Caco-2 (cell line): ENCODE results near the gene TNNT2. TPM values are rescaled to one million over a fixed set of nuclear protein-coding genes. Genes with fewer than 3 reads are reported as not detected.
A peak's percentile ranks its signal among the peaks of the same experiment; 100 is the strongest.

Source experiments
- BruUV-seq: library from RNA; stranded (reverse); fragments of 400-500 nt; replicated peaks from 2 replicates; lab custom pipeline; 2021; lab: Mats Ljungman, UMichigan
- CTCF ChIA-PET: fragments of 300-600 bp; sonication (Branson Sonifier 250); formaldehyde crosslinking; loops from one replicate; lab custom pipeline; 2022; ENCODE audit warnings: antibody characterized with exemption; lab: Charles Lee
- POLR2A ChIA-PET: fragments of 300-600 bp; sonication (Branson Sonifier 250); formaldehyde crosslinking; loops from one replicate; lab custom pipeline; 2022; ENCODE audit warnings: antibody characterized with exemption; lab: Charles Lee
- DNase-seq, 2 experiments: peaks; one replicate each; pipeline versions ENCODE4 v3.0.0 to v3.0.0-alpha.2; 2020 to 2022
- H3K27me3 ChIP-seq: replicated peaks from 2 replicates; pipeline ENCODE4 v1.6.0; 2011; ENCODE audit warnings: low read length; ENCODE audit not compliant: control insufficient read depth, insufficient read depth
- H3K36me3 ChIP-seq: 2 replicates; pipeline ENCODE4 v1.5.1; 2011; ENCODE audit warnings: low read length; ENCODE audit not compliant: control insufficient read depth, insufficient read depth
- H3K4me1 ChIP-seq: fragments of 250-450 bp; sonication (Bioruptor Pico); 2 replicates; pipeline ENCODE4 v1.5.1; 2020; ENCODE audit warnings: mild to moderate bottlenecking
- H3K4me3 ChIP-seq: 2 replicates; pipeline ENCODE4 v1.5.1; 2011; ENCODE audit warnings: low read depth, mild to moderate bottlenecking, control low read depth, low read length
- H3K9me3 ChIP-seq: fragments of 250-450 bp; sonication (Bioruptor Pico); 2 replicates; pipeline ENCODE4 v1.5.1; 2020; ENCODE audit warnings: mild to moderate bottlenecking, moderate library complexity
- H3K27ac Mint-ChIP-seq: one replicate; pipeline ENCODE4 v1.8.0; 2022; ENCODE audit warnings: mixed read lengths; ENCODE audit not compliant: unreplicated experiment
- H3K27me3 Mint-ChIP-seq: one replicate; pipeline ENCODE4 v1.8.0; 2022; ENCODE audit warnings: mixed read lengths; ENCODE audit not compliant: insufficient read depth, unreplicated experiment
- H3K36me3 Mint-ChIP-seq: one replicate; pipeline ENCODE4 v1.8.0; 2022; ENCODE audit warnings: mild to moderate bottlenecking, mixed read lengths; ENCODE audit not compliant: insufficient read depth, unreplicated experiment
- H3K4me1 Mint-ChIP-seq: one replicate; pipeline ENCODE4 v1.8.0; 2022; ENCODE audit warnings: low read depth, mixed read lengths; ENCODE audit not compliant: unreplicated experiment
- H3K4me3 Mint-ChIP-seq: one replicate; pipeline ENCODE4 v1.8.0; 2022; ENCODE audit warnings: mild to moderate bottlenecking, moderate library complexity, mixed read lengths; ENCODE audit not compliant: unreplicated experiment
- H3K9me3 Mint-ChIP-seq: one replicate; pipeline ENCODE4 v1.8.0; 2022; ENCODE audit warnings: mixed read lengths; ENCODE audit not compliant: unreplicated experiment
- CTCF ChIP-seq, 2 experiments: fragments of 200-600 bp in 1 of 2; IDR thresholded peaks; 1 replicate in 1 of 2; 2 replicates in 1 of 2; pipeline versions ENCODE4 v1.5.1 to v1.8.0; 2011 to 2022; ENCODE audit warnings: antibody characterized with exemption in 1 of 2, control low read depth in 1 of 2, inconsistent platforms in 1 of 2, low read depth in 1 of 2, low read length in 1 of 2, mild to moderate bottlenecking in 1 of 2, moderate library complexity in 1 of 2; ENCODE audit not compliant: insufficient read depth in 1 of 2, severe bottlenecking in 1 of 2, unreplicated experiment in 1 of 2
- intact Hi-C: fragments of 100-400 bp; cut with micrococcal nuclease; formaldehyde crosslinking; loops from one replicate; pipeline ENCODE4 v1.10.0; 2022; ENCODE audit not compliant: unreplicated experiment
- total RNA-seq: library from RNA; stranded (reverse); gene quantifications from 2 replicates; pipeline ENCODE4 v1.2.3, GENCODE V29; 2022

The TNNT2 gene
- total RNA-seq, 1 experiment from 2014 or later, result 7.3 TPM

GRCh38 chr1:201408176-201408833 is 30.8 kb upstream of the TNNT2 start:
- CTCF ChIA-PET, result interaction anchor here (0.8 to 1.5 kb wide), 3 partner anchors 9 to 99 kb away, joined by 3 to 4 read pairs (median 3); partner anchors contain the start of gene LAD1
- peak; percentile 90 to 96 for TF ChIP-seq CTCF (IDR thresholded peaks at IDR 0.05; ENCODE audit: insufficient read depth in 1 of 2, low read depth in 1 of 2, low read length in 1 of 2, severe bottlenecking in 1 of 2, unreplicated experiment in 1 of 2)
- H3K4me3 Mint-ChIP-seq, result no peak overlapping the region
- Histone ChIP-seq H3K4me1 (peaks cover 42% of the 10 kb centered on the region), H3K27me3 (no peaks in the 10 kb centered on the region), H3K9me3 (no peaks in the 10 kb centered on the region), H3K4me3 (no peak overlapping the region), H3K36me3 (no peaks in the 10 kb centered on the region)
- H3K9me3 Mint-ChIP-seq, result no peaks in the 10 kb centered on the region
- intact Hi-C loops, result loop anchor here (1.0 to 5.0 kb wide), 3 partner anchors 9 to 61 kb away; partner anchors contain the start of gene LAD1
- POLR2A ChIA-PET, result no interaction called here
- H3K4me1 Mint-ChIP-seq, result peaks cover 11% of the 10 kb centered on the region
- no TSS peak for BruUV-seq
- no peaks in the 10 kb centered on the region for H3K27me3 Mint-ChIP-seq
- no peaks in the 10 kb centered on the region for H3K36me3 Mint-ChIP-seq
- peak overlapping the region; percentile 23 for H3K27ac Mint-ChIP-seq
- peak; percentile 89 to 90 for DNase-seq

GRCh38 chr1:201406831-201407406 is 29.4 kb upstream of the TNNT2 start:
- CTCF ChIA-PET, result interaction anchor here (1.9 kb wide), 1 partner anchor 21 kb away, joined by 12 read pairs; no protein-coding TSS in a partner anchor
- no peak for TF ChIP-seq CTCF (IDR thresholded peaks at IDR 0.05; ENCODE audit: insufficient read depth in 1 of 2, low read depth in 1 of 2, low read length in 1 of 2, severe bottlenecking in 1 of 2, unreplicated experiment in 1 of 2)
- no peak overlapping the region for H3K4me3 Mint-ChIP-seq

GRCh38 chr1:201405484-201405831 is 28.0 kb upstream of the TNNT2 start:
- Mint-ChIP-seq H3K4me1 (peaks cover 15% of the 10 kb centered on the region), H3K4me3 (peak overlapping the region; percentile 12), H3K27me3 (no peaks in the 10 kb centered on the region), H3K36me3 (no peaks in the 10 kb centered on the region), H3K27ac (peak overlapping the region; percentile 79), H3K9me3 (no peaks in the 10 kb centered on the region)
- no peak for TF ChIP-seq CTCF (IDR thresholded peaks at IDR 0.05; ENCODE audit: insufficient read depth in 1 of 2, low read depth in 1 of 2, low read length in 1 of 2, severe bottlenecking in 1 of 2, unreplicated experiment in 1 of 2)
- Histone ChIP-seq H3K4me1 (peaks cover 53% of the 10 kb centered on the region), H3K36me3 (no peaks in the 10 kb centered on the region), H3K4me3 (no peak overlapping the region), H3K9me3 (no peaks in the 10 kb centered on the region), H3K27me3 (no peaks in the 10 kb centered on the region)
- POLR2A ChIA-PET, result no interaction called here
- intact Hi-C loops, result loop anchor here (2.0 to 5.0 kb wide), 2 partner anchors 58 to 151 kb away; no protein-coding TSS in a partner anchor
- peak; percentile 54 to 79 for DNase-seq
- BruUV-seq, result no TSS peak
- CTCF ChIA-PET, result interaction anchor here (1.7 to 1.9 kb wide), 2 partner anchors 17 to 20 kb away, joined by 4 to 12 read pairs; no protein-coding TSS in a partner anchor

More at GRCh38 chr1:201406831-201407406, 29.4 kb upstream of the TNNT2 start:
- peaks cover 42% of the 10 kb centered on the region for H3K4me1 ChIP-seq
- no peaks in the 10 kb centered on the region for H3K27me3 Mint-ChIP-seq
- intact Hi-C loops, result loop anchor here (5.0 kb wide), 1 partner anchor 60 kb away; no protein-coding TSS in a partner anchor
- H3K4me1 Mint-ChIP-seq, result peaks cover 11% of the 10 kb centered on the region
- H3K36me3 ChIP-seq, result no peaks in the 10 kb centered on the region
- no peaks in the 10 kb centered on the region for H3K27me3 ChIP-seq
- H3K9me3 Mint-ChIP-seq, result no peaks in the 10 kb centered on the region
- H3K36me3 Mint-ChIP-seq, result no peaks in the 10 kb centered on the region
- POLR2A ChIA-PET, result no interaction called here
- H3K4me3 ChIP-seq, result no peak overlapping the region
- H3K9me3 ChIP-seq, result no peaks in the 10 kb centered on the region
- H3K27ac Mint-ChIP-seq, result peak overlapping the region; percentile 23
- BruUV-seq, result no TSS peak
- peak in 1 of 2 experiments; percentile 74 for DNase-seq
